ENCODE results near the gene PXDC1.

Gene PXDC1

DNA sequence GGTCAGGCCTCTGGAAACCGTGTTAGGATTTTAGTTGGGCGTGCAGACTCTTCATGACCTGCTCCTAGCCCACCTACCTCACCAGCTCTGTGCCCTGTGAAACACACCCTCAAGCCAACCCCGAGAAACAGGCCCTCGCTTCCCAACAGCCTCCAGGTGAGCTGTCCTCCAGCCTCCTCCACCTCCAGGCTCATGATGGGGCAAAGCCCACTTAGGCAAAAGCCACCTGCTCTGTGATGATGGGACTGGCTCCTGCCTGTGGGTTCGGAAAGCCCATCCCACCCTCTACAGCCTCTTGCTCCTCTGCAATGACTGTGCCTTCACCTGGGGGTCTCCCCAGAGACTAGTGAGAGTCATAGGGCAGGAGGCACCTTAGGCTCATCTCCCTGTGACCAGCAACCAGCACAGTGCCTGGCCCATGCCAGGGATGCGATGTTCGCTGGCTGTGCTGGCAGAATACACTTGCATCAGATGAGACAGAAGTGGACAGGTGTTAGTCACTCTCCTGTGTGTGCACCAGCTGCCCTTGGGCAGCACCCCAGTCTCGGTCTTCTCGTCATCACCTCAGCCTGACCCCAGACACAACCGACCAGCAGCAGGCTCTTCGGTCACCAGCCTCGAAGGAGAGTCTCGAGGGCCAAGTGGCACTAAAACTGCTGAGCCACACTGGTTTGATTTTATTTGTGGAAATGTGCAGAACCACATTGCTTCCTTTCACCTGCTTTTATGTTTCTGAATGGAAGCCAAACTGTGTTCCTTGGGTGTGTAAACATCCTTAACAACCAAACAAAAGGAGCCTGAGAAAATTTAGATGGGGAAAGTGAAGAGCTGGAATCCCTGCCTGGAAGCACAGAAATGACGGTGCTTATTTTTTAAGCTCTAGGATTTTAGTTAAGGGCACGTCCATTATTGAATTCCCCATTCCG, 10.7 kb downstream of the PXDC1 start:
- no peak for DNase-seq (ENCODE audit: low read depth)
- H3K4me3 ChIP-seq (ENCODE audit: low read depth, low read length): no peak overlapping the region
- no peak for TF ChIP-seq MYC (IDR thresholded peaks at IDR 0.05; ENCODE audit: low read depth, low read length)
- no peak for TF ChIP-seq CTCF (IDR thresholded peaks at IDR 0.05; ENCODE audit: low read depth, low read length)
- TF ChIP-seq, protein P1, sequence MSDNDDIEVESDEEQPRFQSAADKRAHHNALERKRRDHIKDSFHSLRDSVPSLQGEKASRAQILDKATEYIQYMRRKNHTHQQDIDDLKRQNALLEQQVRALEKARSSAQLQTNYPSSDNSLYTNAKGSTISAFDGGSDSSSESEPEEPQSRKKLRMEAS (IDR thresholded peaks at IDR 0.05; ENCODE audit: low read depth, low read length): no peak
- TF ChIP-seq POLR2A (IDR thresholded peaks at IDR 0.05; ENCODE audit: extremely low read depth, insufficient read length): no peak

DNA sequence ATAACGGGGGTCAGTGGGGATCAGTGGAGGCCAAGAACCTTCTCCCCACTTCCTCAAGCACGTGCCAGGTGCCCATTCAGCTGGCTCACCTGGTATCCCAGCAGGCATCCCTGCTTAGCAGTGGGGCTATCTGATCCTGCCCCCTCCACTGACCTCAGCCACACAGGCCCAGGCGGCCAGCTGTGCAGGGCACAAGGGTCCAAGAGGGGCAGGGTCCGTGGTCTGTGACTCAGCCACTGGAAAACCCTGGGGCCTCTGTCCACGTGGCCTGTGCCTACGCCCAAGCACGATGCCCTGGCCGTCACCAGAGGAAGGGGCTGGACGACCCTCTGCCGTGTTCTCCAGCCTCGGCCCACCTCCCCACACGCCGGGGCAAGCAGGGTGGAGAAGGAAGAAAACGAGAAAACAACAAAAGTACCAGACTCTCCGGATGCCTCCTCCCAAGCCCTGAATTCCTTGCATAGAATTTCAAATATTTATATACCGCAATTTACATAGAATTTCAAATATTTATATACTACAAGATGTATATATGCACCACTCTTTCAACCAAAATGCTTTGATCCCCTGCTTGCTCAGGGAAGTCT, 12.1 kb downstream of the PXDC1 start:
- TF ChIP-seq, protein P1 (IDR thresholded peaks at IDR 0.05; ENCODE audit: low read depth, low read length): no peak
- no peak for TF ChIP-seq CTCF (IDR thresholded peaks at IDR 0.05; ENCODE audit: low read depth, low read length)
- no peak for TF ChIP-seq POLR2A (IDR thresholded peaks at IDR 0.05; ENCODE audit: extremely low read depth, insufficient read length)
- no peak for DNase-seq (ENCODE audit: low read depth)
- no peak overlapping the region for H3K4me3 ChIP-seq (ENCODE audit: low read depth, low read length)

DNA sequence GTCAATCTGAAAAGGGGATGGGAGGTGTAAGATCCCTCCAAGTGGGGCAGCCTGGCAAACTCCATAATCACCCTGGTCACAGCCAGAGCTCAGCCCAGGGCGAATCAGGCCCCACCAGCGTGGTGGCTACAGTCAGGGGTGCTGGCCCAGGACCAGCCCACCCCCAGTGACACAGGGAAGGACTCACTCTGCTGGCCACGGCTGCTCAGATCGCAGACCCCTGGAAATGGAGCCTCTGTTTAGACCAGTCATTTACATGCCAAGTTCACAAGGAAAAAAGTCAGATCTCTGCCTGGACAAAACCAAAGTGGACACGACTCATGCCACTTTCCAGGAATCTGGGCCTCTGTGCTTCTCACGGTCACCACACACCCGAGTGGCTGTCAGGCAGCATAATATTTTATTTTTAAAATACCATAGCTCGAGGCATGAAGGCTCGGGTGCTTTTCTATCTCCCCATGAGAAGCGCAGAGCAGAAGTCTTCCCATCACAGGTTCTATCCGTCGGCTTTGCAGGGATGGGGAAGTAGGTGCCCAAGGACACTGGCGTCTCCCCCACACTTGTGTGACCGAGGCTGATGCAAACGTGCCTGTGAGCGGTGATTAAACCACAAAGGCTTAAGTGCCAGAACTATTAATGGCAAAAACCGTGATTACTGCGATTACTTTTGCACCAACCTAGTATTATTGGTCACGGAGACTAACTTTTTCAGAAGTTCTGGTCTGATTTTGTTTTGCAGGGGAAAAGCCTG, 13.0 kb downstream of the PXDC1 start:
- H3K4me3 ChIP-seq (ENCODE audit: low read depth, low read length): no peak overlapping the region
- TF ChIP-seq, protein P1 (IDR thresholded peaks at IDR 0.05; ENCODE audit: low read depth, low read length): no peak
- no peak for TF ChIP-seq CTCF (IDR thresholded peaks at IDR 0.05; ENCODE audit: low read depth, low read length)
- no peak for TF ChIP-seq MYC (IDR thresholded peaks at IDR 0.05; ENCODE audit: low read depth, low read length)
- TF ChIP-seq POLR2A (IDR thresholded peaks at IDR 0.05; ENCODE audit: extremely low read depth, insufficient read length): no peak
- peak; percentile 71 for DNase-seq (ENCODE audit: low read depth)

DNA sequence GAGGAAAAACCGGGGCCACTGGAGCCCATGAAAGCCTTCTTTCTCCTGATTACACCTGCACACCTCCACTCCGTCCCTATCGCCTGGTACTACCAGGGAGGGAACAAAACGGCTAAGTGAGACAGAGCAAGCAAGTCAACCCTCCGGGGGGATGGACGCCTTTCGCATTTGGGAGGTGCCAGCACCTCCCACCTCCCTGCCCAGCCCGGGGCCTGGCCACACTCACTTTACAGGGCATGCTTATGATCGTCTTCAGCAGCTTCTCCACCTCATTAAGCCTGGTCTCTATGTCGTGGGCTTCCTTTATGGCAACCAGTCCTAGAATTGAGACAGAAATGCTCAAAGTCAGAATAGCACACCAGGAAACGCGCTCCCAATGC, 13.7 kb downstream of the PXDC1 start:
- DNase-seq (ENCODE audit: low read depth): no peak
- TF ChIP-seq, protein P1 (IDR thresholded peaks at IDR 0.05; ENCODE audit: low read depth, low read length): no peak
- TF ChIP-seq POLR2A (IDR thresholded peaks at IDR 0.05; ENCODE audit: extremely low read depth, insufficient read length): no peak
- no peak for TF ChIP-seq MYC (IDR thresholded peaks at IDR 0.05; ENCODE audit: low read depth, low read length)
- TF ChIP-seq CTCF (IDR thresholded peaks at IDR 0.05; ENCODE audit: low read depth, low read length): no peak
- H3K4me3 ChIP-seq (ENCODE audit: low read depth, low read length): no peak overlapping the region

GRCh38 chr6:3737149-3737830, 14.2 kb downstream of the PXDC1 start:
- TF ChIP-seq MYC (IDR thresholded peaks at IDR 0.05; ENCODE audit: low read depth, low read length) (no peak), CTCF (IDR thresholded peaks at IDR 0.05; ENCODE audit: low read depth, low read length) (no peak), POLR2A (IDR thresholded peaks at IDR 0.05; ENCODE audit: extremely low read depth, insufficient read length) (no peak)
- TF ChIP-seq, protein P1 (IDR thresholded peaks at IDR 0.05; ENCODE audit: low read depth, low read length): no peak
- no peak overlapping the region for H3K4me3 ChIP-seq (ENCODE audit: low read depth, low read length)
- no peak for DNase-seq (ENCODE audit: low read depth)

Data from NB4 (cell line).